HL-60 (cell line): ENCODE results near the gene FAM53A.

Experiments used
- DNase-seq, 2 experiments: peaks; one replicate each; pipeline ENCODE4 v3.0.0-alpha.2; 2010 to 2020; ENCODE audit warnings: low read depth in 1 of 2, low spot score in 1 of 2
- H3K27ac ChIP-seq: fragments of 250-450 bp; sonication (Bioruptor Pico); replicated peaks from 2 replicates; pipeline ENCODE4 v1.5.1; 2020; ENCODE audit warnings: mild to moderate bottlenecking, moderate library complexity
- H3K27me3 ChIP-seq: fragments of 250-450 bp; sonication (Bioruptor Pico); 2 replicates; pipeline ENCODE4 v1.5.1; 2021; ENCODE audit warnings: mild to moderate bottlenecking, moderate library complexity; ENCODE audit not compliant: insufficient read depth, poor library complexity, severe bottlenecking
- H3K4me3 ChIP-seq: replicated peaks from 2 replicates; pipeline ENCODE4 v1.5.1; 2011; ENCODE audit warnings: mild to moderate bottlenecking, control low read depth, low read length; ENCODE audit not compliant: insufficient read depth
- GABPA ChIP-seq: IDR thresholded peaks from 2 replicates; pipeline ENCODE4 v1.6.1; 2012; ENCODE audit warnings: low read depth
- POLR2AphosphoS5 ChIP-seq: IDR thresholded peaks from 2 replicates; pipeline ENCODE4 v1.6.1; 2012; ENCODE audit warnings: low read depth
- SPI1 ChIP-seq: IDR thresholded peaks from 2 replicates; pipeline ENCODE4 v1.6.1; 2012; ENCODE audit warnings: low read depth, mild to moderate bottlenecking, borderline replicate concordance
- TF ChIP-seq, protein P1 (sequence below): IDR thresholded peaks from 2 replicates; pipeline ENCODE4 v1.6.1; 2012; ENCODE audit warnings: low read depth; ENCODE audit not compliant: insufficient replicate concordance
- TF ChIP-seq, protein P2 (sequence below): IDR thresholded peaks from one replicate; pipeline ENCODE4 v1.5.1; 2011; ENCODE audit warnings: low read length, control low read depth, inconsistent platforms; ENCODE audit not compliant: insufficient read depth

FAM53A gene

DNA sequence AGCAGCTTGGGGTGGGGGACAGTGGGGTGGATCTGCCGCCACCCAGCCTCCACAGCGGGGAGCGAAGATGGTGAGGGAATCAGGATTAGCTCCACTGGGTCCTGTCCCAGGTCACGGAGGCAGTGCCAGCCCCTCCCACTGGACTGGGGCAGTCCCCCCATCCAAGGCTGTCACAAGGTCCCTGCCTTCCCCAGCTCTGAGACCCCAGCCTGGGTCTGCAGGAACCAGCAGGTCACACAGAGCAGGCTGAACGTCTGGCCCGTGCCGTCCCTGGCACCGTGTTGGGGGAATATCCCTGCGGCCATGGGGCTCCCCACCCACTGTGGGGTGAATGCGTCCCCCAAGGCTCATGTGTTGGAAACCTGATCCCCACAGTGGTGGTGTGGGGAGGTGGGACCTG, 62.6 kb downstream of the FAM53A start:
- DNase-seq = no peak
- peaks cover 10% of the 10 kb centered on the region for H3K27me3 ChIP-seq
- TF ChIP-seq, protein P1, sequence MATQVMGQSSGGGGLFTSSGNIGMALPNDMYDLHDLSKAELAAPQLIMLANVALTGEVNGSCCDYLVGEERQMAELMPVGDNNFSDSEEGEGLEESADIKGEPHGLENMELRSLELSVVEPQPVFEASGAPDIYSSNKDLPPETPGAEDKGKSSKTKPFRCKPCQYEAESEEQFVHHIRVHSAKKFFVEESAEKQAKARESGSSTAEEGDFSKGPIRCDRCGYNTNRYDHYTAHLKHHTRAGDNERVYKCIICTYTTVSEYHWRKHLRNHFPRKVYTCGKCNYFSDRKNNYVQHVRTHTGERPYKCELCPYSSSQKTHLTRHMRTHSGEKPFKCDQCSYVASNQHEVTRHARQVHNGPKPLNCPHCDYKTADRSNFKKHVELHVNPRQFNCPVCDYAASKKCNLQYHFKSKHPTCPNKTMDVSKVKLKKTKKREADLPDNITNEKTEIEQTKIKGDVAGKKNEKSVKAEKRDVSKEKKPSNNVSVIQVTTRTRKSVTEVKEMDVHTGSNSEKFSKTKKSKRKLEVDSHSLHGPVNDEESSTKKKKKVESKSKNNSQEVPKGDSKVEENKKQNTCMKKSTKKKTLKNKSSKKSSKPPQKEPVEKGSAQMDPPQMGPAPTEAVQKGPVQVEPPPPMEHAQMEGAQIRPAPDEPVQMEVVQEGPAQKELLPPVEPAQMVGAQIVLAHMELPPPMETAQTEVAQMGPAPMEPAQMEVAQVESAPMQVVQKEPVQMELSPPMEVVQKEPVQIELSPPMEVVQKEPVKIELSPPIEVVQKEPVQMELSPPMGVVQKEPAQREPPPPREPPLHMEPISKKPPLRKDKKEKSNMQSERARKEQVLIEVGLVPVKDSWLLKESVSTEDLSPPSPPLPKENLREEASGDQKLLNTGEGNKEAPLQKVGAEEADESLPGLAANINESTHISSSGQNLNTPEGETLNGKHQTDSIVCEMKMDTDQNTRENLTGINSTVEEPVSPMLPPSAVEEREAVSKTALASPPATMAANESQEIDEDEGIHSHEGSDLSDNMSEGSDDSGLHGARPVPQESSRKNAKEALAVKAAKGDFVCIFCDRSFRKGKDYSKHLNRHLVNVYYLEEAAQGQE = no peak
- TF ChIP-seq, protein P2, sequence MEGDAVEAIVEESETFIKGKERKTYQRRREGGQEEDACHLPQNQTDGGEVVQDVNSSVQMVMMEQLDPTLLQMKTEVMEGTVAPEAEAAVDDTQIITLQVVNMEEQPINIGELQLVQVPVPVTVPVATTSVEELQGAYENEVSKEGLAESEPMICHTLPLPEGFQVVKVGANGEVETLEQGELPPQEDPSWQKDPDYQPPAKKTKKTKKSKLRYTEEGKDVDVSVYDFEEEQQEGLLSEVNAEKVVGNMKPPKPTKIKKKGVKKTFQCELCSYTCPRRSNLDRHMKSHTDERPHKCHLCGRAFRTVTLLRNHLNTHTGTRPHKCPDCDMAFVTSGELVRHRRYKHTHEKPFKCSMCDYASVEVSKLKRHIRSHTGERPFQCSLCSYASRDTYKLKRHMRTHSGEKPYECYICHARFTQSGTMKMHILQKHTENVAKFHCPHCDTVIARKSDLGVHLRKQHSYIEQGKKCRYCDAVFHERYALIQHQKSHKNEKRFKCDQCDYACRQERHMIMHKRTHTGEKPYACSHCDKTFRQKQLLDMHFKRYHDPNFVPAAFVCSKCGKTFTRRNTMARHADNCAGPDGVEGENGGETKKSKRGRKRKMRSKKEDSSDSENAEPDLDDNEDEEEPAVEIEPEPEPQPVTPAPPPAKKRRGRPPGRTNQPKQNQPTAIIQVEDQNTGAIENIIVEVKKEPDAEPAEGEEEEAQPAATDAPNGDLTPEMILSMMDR = no peak
- TF ChIP-seq GABPA (no peak), SPI1 (no peak), POLR2AphosphoS5 (no peak)
- no peak overlapping the region for H3K27ac ChIP-seq
- no peak overlapping the region for H3K4me3 ChIP-seq

DNA sequence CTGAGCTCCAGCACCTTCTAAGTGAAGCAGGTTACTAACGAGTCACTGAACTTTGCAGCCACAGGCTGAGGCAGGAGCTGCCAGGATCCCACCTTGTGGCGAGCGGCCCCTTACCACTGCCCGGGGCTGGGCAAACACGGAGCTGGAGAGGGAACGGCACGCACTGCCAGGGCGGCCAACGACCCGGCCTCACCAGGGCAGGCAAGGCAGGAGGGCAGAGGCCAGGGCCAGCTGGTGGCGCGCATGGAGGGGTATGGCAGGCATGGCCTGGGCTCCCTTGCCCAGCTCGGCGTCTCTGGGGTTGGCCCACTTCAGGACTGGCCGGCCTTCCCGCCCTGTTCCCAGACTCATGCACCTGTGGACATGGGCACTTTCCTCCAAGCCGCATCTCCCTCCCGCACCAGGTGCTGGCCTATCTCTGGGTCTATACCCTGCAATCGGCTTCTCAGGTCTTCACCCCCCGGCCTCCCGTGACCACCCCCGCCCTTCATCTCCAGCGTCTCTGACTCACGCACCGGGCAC, 64.9 kb downstream of the FAM53A start:
- Histone ChIP-seq H3K27me3 (peaks cover 10% of the 10 kb centered on the region), H3K27ac (no peak overlapping the region), H3K4me3 (no peak overlapping the region)
- DNase-seq = no peak
- no peak for TF ChIP-seq POLR2AphosphoS5
- TF ChIP-seq, protein P2 = no peak
- no peak for TF ChIP-seq SPI1
- TF ChIP-seq, protein P1 = no peak
- TF ChIP-seq GABPA = no peak

DNA sequence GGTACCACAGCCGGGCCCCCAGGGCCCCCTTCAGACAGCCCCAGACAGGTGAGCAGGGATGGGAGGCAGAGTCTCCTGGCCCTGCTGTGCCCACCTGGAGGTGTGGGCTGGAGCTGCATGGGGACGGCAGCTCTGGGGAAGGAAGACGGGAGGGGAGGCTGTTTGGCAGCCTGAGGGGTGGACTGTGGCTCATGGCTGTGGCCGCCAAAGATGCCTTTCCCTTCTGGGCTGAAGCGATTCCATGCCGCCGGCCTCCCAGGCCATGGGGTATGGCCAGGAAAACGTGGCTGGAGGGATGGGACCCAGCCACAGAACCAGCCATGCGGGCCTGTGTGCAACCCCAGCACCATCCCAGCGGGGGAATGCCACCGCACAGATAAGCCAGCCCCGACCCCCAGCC, 65.7 kb downstream of the FAM53A start:
- Histone ChIP-seq H3K27me3 (peaks cover 10% of the 10 kb centered on the region), H3K4me3 (no peak overlapping the region), H3K27ac (no peak overlapping the region)
- TF ChIP-seq SPI1 (no peak), POLR2AphosphoS5 (no peak), GABPA (no peak)
- TF ChIP-seq, protein P1 = no peak
- TF ChIP-seq, protein P2 = no peak
- no peak for DNase-seq
